ENCODE data around the gene AATF. TPM values are rescaled to one million over a fixed set of nuclear protein-coding genes. Genes with fewer than 3 reads are reported as not detected.

AATF gene
- total and polyA plus RNA-seq, 2 donors (not counting 1 experiment from before 2014, with no cell fraction given): 23.9 to 54.8 TPM

- Histone ChIP-seq H3K4me2 (replicated peaks; ENCODE audit: low read depth, low read length, poor library complexity, severe bottlenecking) (no peak overlapping the region), H3K79me2 (ENCODE audit: control insufficient read depth, insufficient read depth, low read length) (no peaks in the 10 kb centered on the region), H3K9me3 (ENCODE audit: control extremely low read depth in 1 of 3, control insufficient read depth in 2 of 3, insufficient read depth in 1 of 3, low read length in 2 of 3) (no peaks in the 10 kb centered on the region), H3K27me3 (replicated peaks in 1 of 4; ENCODE audit: control extremely low read depth in 1 of 4, control insufficient read depth in 3 of 4, insufficient read depth in 4 of 4, low read length in 3 of 4) (peaks cover 0 to 49% (median 11%) of the 10 kb centered on the region in 4 experiments), H3K27ac (ENCODE audit: low read length in 2 of 2) (no peak overlapping the region), H4K20me1 (ENCODE audit: control insufficient read depth, insufficient read depth, low read length, poor library complexity, severe bottlenecking) (no peaks in the 10 kb centered on the region), H3K36me3 (replicated peaks in 1 of 2; ENCODE audit: control extremely low read depth in 1 of 2, control insufficient read depth in 1 of 2, extremely low read depth in 1 of 2, insufficient read depth in 2 of 2, low read length in 1 of 2) (no peaks in the 10 kb centered on the region), H3K4me1 (ENCODE audit: control insufficient read depth in 2 of 2, insufficient read depth in 2 of 2, low read length in 2 of 2) (no peaks in the 10 kb centered on the region), H3K9ac (ENCODE audit: low read length) (no peak overlapping the region), H2AFZ (ENCODE audit: insufficient read depth, low read depth, low read length, poor library complexity, severe bottlenecking) (no peak overlapping the region), H3K4me3 (ENCODE audit: control extremely low read depth in 1 of 5, extremely low read depth in 1 of 5, insufficient read depth in 1 of 5, low read depth in 2 of 5, low read length in 4 of 5) (no peak overlapping the region)
- WGBS (ENCODE audit: insufficient coverage): 74% methylated on average over 3 of the region's 7 CpGs
- DNase-seq (no peak), ATAC-seq (ENCODE audit: low read depth) (no peak)
- H3K27ac Mint-ChIP-seq: no peak overlapping the region
- H3K4me1 Mint-ChIP-seq: no peaks in the 10 kb centered on the region
- ChIA-PET CTCF (no interaction called here), POLR2A (no interaction called here)
- H3K27me3 Mint-ChIP-seq: peaks cover 39% of the 10 kb centered on the region
- no peaks in the 10 kb centered on the region for H3K9me3 Mint-ChIP-seq (ENCODE audit: insufficient read depth)
- intact Hi-C loops (cut with micrococcal nuclease): no loop called here
- H3K4me3 Mint-ChIP-seq: no peak overlapping the region
- TF ChIP-seq CTCF (IDR thresholded peaks at IDR 0.05) (no peak), EZH2 (IDR thresholded peaks at IDR 0.05; ENCODE audit: borderline replicate concordance, insufficient read depth, low read depth, low read length, poor library complexity, severe bottlenecking) (no peak)
Measured at GRCh38 chr17:36921095-36921851, 27.5 kb upstream of the AATF start.

DNA sequence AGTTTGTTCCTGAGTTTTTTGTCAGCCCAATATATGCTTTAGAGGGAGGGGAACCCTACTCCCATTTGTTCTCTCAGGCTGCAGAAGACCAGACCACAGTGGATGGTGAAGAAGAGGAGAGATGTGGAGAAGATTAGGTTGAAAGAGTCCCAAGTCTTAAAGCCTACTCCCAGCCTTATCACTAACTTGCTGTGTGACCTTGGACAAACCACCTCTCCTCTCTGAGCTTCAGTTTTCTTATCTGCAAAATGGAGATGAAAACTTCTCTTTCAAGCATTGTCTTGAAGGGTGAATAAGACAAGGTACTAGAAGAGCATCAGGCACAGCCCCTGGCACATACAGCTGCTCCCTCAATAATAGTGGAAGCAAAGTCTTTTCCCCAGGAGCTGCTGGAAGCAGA lies 26.6 kb upstream of the AATF start:
- Mint-ChIP-seq H3K4me1 (no peaks in the 10 kb centered on the region), H3K27ac (no peak overlapping the region), H3K4me3 (no peak overlapping the region), H3K9me3 (ENCODE audit: insufficient read depth) (no peaks in the 10 kb centered on the region), H3K27me3 (peaks cover 37% of the 10 kb centered on the region)
- ChIA-PET CTCF (no interaction called here), POLR2A (no interaction called here)
- TF ChIP-seq EZH2 (IDR thresholded peaks at IDR 0.05; ENCODE audit: borderline replicate concordance, insufficient read depth, low read depth, low read length, poor library complexity, severe bottlenecking) (no peak), CTCF (IDR thresholded peaks at IDR 0.05) (no peak)
- H3K4me1 ChIP-seq (ENCODE audit: control insufficient read depth in 2 of 2, insufficient read depth in 2 of 2, low read length in 2 of 2): no peaks in the 10 kb centered on the region
- H4K20me1 ChIP-seq (ENCODE audit: control insufficient read depth, insufficient read depth, low read length, poor library complexity, severe bottlenecking): no peaks in the 10 kb centered on the region
- no peak overlapping the region for H2AFZ ChIP-seq (ENCODE audit: insufficient read depth, low read depth, low read length, poor library complexity, severe bottlenecking)
- H3K36me3 ChIP-seq (replicated peaks in 1 of 2; ENCODE audit: control extremely low read depth in 1 of 2, control insufficient read depth in 1 of 2, extremely low read depth in 1 of 2, insufficient read depth in 2 of 2, low read length in 1 of 2): no peaks in the 10 kb centered on the region
- H3K4me2 ChIP-seq (replicated peaks; ENCODE audit: low read depth, low read length, poor library complexity, severe bottlenecking): no peak overlapping the region
- H3K27me3 ChIP-seq (replicated peaks in 1 of 4; ENCODE audit: control extremely low read depth in 1 of 4, control insufficient read depth in 3 of 4, insufficient read depth in 4 of 4, low read length in 3 of 4): peaks cover 0 to 49% (median 11%) of the 10 kb centered on the region in 4 experiments
- H3K9ac ChIP-seq (ENCODE audit: low read length): no peak overlapping the region
- DNase-seq (no peak), ATAC-seq (ENCODE audit: low read depth) (no peak)
- H3K4me3 ChIP-seq (ENCODE audit: control extremely low read depth in 1 of 5, extremely low read depth in 1 of 5, insufficient read depth in 1 of 5, low read depth in 2 of 5, low read length in 4 of 5): no peak overlapping the region
- no peak overlapping the region for H3K27ac ChIP-seq (ENCODE audit: low read length in 2 of 2)
- intact Hi-C loops (cut with micrococcal nuclease): no loop called here
- H3K9me3 ChIP-seq (ENCODE audit: control extremely low read depth in 1 of 3, control insufficient read depth in 2 of 3, insufficient read depth in 1 of 3, low read length in 2 of 3): no peaks in the 10 kb centered on the region
- H3K79me2 ChIP-seq (ENCODE audit: control insufficient read depth, insufficient read depth, low read length): no peaks in the 10 kb centered on the region

Data from B cell (primary cell).